IMR-90 (cell line): ENCODE data around the gene PRKCB. TPM values are rescaled to one million over a fixed set of nuclear protein-coding genes. Genes with fewer than 3 reads are reported as not detected.

Experiments
- ATAC-seq: fragments of 200-7000 bp; cut with Tn5 transposase; 2 replicates; pipeline ENCODE4 v1.9.1; 2020; ENCODE audit warnings: low read depth, mild to moderate bottlenecking, moderate library complexity
- BruUV-seq: library from RNA; stranded (reverse); fragments of 400-500 nt; replicated peaks from 2 replicates; lab custom pipeline; 2021; lab: Mats Ljungman, UMichigan
- CTCF ChIA-PET: fragments of 300-600 bp; formaldehyde crosslinking; extraction: SDS; loops from one replicate; lab custom pipeline; 2021; ENCODE audit warnings: antibody characterized with exemption; lab: Yijun Ruan, JAX
- POLR2A ChIA-PET: fragments of 300-600 bp; sonication (Branson Sonifier 250); formaldehyde crosslinking; loops from one replicate; lab custom pipeline; 2022; ENCODE audit warnings: antibody characterized with exemption; ENCODE audit not compliant: unreplicated experiment; lab: Charles Lee
- DNase-seq: peaks from one replicate; pipeline ENCODE4 v3.0.0; 2013
- H2AFZ ChIP-seq: replicated peaks from 2 replicates; pipeline ENCODE3; 2013; ENCODE audit warnings: low read length, mild to moderate bottlenecking; ENCODE audit not compliant: poor library complexity
- H2AK5ac ChIP-seq: 2 replicates; pipeline ENCODE4 v1.6.1; 2013; ENCODE audit warnings: low read depth, low read length, inconsistent platforms
- H2AK9ac ChIP-seq: replicated peaks from 2 replicates; pipeline ENCODE3; 2013; ENCODE audit warnings: mild to moderate bottlenecking, low read depth, low read length, moderate library complexity; ENCODE audit not compliant: poor library complexity
- H2BK120ac ChIP-seq: 2 replicates; pipeline ENCODE4 v1.6.1; 2013; ENCODE audit warnings: low read depth, low read length, inconsistent platforms
- H2BK15ac ChIP-seq: 3 replicates; pipeline ENCODE4 v1.6.1; 2013; ENCODE audit warnings: low read depth, low read length, inconsistent platforms
- H2BK20ac ChIP-seq: 2 replicates; pipeline ENCODE4 v1.6.1; 2013; ENCODE audit warnings: low read depth, mild to moderate bottlenecking, inconsistent platforms, low read length, moderate library complexity
- H2BK5ac ChIP-seq: 2 replicates; pipeline ENCODE4 v1.6.1; 2013; ENCODE audit warnings: mild to moderate bottlenecking, low read depth, low read length, inconsistent platforms; ENCODE audit not compliant: poor library complexity, severe bottlenecking
- H3K14ac ChIP-seq: replicated peaks from 2 replicates; pipeline ENCODE4 v1.6.1; 2013; ENCODE audit warnings: low read depth, low read length, inconsistent platforms
- H3K18ac ChIP-seq: 2 replicates; pipeline ENCODE4 v1.6.1; 2013; ENCODE audit warnings: low read depth, low read length, control low read depth
- H3K23ac ChIP-seq: 2 replicates; pipeline ENCODE4 v1.6.1; 2013; ENCODE audit warnings: low read depth, low read length, inconsistent platforms
- H3K27ac ChIP-seq: 2 replicates; pipeline ENCODE4 v1.5.1; 2013; ENCODE audit warnings: mild to moderate bottlenecking, control low read depth, low read length; ENCODE audit not compliant: insufficient read depth
- H3K27me3 ChIP-seq: 2 replicates; pipeline ENCODE4 v1.6.1; 2013; ENCODE audit warnings: low read length; ENCODE audit not compliant: control insufficient read depth, insufficient read depth
- H3K36me3 ChIP-seq: 2 replicates; pipeline ENCODE4 v1.6.1; 2013; ENCODE audit warnings: low read length, mixed read lengths; ENCODE audit not compliant: control insufficient read depth, insufficient read depth
- H3K4ac ChIP-seq: 2 replicates; pipeline ENCODE4 v1.6.1; 2013; ENCODE audit warnings: low read depth, low read length, inconsistent platforms
- H3K4me1 ChIP-seq: 2 replicates; pipeline ENCODE4 v1.6.1; 2013; ENCODE audit warnings: low read length, mixed read lengths; ENCODE audit not compliant: control insufficient read depth, insufficient read depth
- H3K4me2 ChIP-seq: 2 replicates; pipeline ENCODE4 v1.6.1; 2013; ENCODE audit warnings: low read depth, mild to moderate bottlenecking, control low read depth, low read length, moderate library complexity
- H3K4me3 ChIP-seq: 2 replicates; pipeline ENCODE4 v1.5.1; 2013; ENCODE audit warnings: low read depth, mild to moderate bottlenecking, control low read depth, low read length, moderate library complexity; ENCODE audit not compliant: insufficient read depth
- H3K56ac ChIP-seq: 2 replicates; pipeline ENCODE4 v1.6.1; 2013; ENCODE audit warnings: low read length, inconsistent platforms; ENCODE audit not compliant: insufficient read depth; ENCODE audit errors: extremely low read depth
- H3K79me1 ChIP-seq, 2 experiments: 2 replicates each; pipeline ENCODE4 v1.6.1; 2013; ENCODE audit warnings: low read length in 2 of 2, inconsistent platforms in 1 of 2, low read depth in 1 of 2
- H3K9ac ChIP-seq: 2 replicates; pipeline ENCODE4 v1.6.1; 2013; ENCODE audit warnings: low read depth, low read length, control low read depth
- H3K9me1 ChIP-seq: 2 replicates; pipeline ENCODE4 v1.6.1; 2013; ENCODE audit warnings: low read length, inconsistent platforms; ENCODE audit not compliant: insufficient read depth
- H3K9me3 ChIP-seq: 2 replicates; pipeline ENCODE4 v1.6.1; 2013; ENCODE audit warnings: low read length; ENCODE audit not compliant: control insufficient read depth, insufficient read depth
- H4K20me1 ChIP-seq: 2 replicates; pipeline ENCODE4 v1.6.1; 2013; ENCODE audit warnings: low read length, inconsistent platforms; ENCODE audit not compliant: insufficient read depth
- H4K5ac ChIP-seq: 2 replicates; pipeline ENCODE4 v1.6.1; 2013; ENCODE audit warnings: mild to moderate bottlenecking, low read depth, low read length, control low read depth
- H4K8ac ChIP-seq, 2 experiments: 2 replicates each; pipeline ENCODE4 v1.6.1; 2013; ENCODE audit warnings: low read depth in 2 of 2, low read length in 2 of 2, control low read depth in 1 of 2, inconsistent platforms in 1 of 2
- H4K91ac ChIP-seq: 2 replicates; pipeline ENCODE4 v1.6.1; 2013; ENCODE audit warnings: low read depth, low read length, inconsistent platforms; ENCODE audit not compliant: insufficient read depth
- CHD1 ChIP-seq: IDR thresholded peaks from 2 replicates; pipeline ENCODE4 v1.6.1; 2012; ENCODE audit warnings: low read depth, low read length, improper control_type of control experiment
- FOS ChIP-seq: fragments of 150-350 bp; IDR thresholded peaks from 2 replicates; pipeline ENCODE4 v1.6.1; 2016; ENCODE audit warnings: low read depth, low read length
- MAZ ChIP-seq: IDR thresholded peaks from 2 replicates; pipeline ENCODE4 v1.6.1; 2012; ENCODE audit warnings: low read depth, mild to moderate bottlenecking, low read length, improper control_type of control experiment, moderate library complexity, borderline replicate concordance
- MXI1 ChIP-seq: IDR thresholded peaks from 2 replicates; pipeline ENCODE4 v1.6.1; 2012; ENCODE audit warnings: low read depth, mild to moderate bottlenecking, low read length, moderate library complexity, borderline replicate concordance
- POLR2A ChIP-seq: IDR thresholded peaks from 2 replicates; pipeline ENCODE4 v1.6.1; 2012; ENCODE audit warnings: mild to moderate bottlenecking, low read depth, low read length
- RAD21 ChIP-seq: IDR thresholded peaks from 2 replicates; pipeline ENCODE4 v1.6.1; 2012; ENCODE audit warnings: low read length, improper control_type of control experiment
- RCOR1 ChIP-seq: IDR thresholded peaks from 2 replicates; pipeline ENCODE4 v1.6.1; 2012; ENCODE audit warnings: mild to moderate bottlenecking, low read length, improper control_type of control experiment; ENCODE audit not compliant: insufficient replicate concordance
- SMC3 ChIP-seq: fragments of 150-350 bp; IDR thresholded peaks from 2 replicates; pipeline ENCODE4 v1.6.1; 2016; ENCODE audit warnings: low read depth, mild to moderate bottlenecking, antibody characterized with exemption, low read length, moderate library complexity
- WGBS, 2 experiments: methylation state at CpG; one replicate each; pipeline versions ENCODE4 v1.1.5 to v1.1.7; 2013; ENCODE audit warnings: missing lambda C conversion rate in 2 of 2; ENCODE audit not compliant: insufficient read length in 1 of 2; ENCODE audit errors: extremely low coverage in 2 of 2; 5-methylcytosine and 5-hydroxymethylcytosine counted together
- dilution Hi-C: fragments of 300-500 bp; cut with HindIII; formaldehyde crosslinking; loops from one replicate; pipeline ENCODE4 v1.14.3; 2018; ENCODE audit warnings: low sequenced_read_pairs; ENCODE audit not compliant: unreplicated experiment
- in situ Hi-C: fragments of 300-500 bp; cut with MboI; formaldehyde crosslinking; loops from 3 replicates; pipeline ENCODE4 v1.14.3; 2019; ENCODE audit warnings: low sequenced_read_pairs, inconsistent platforms, mixed read lengths
- intact Hi-C: fragments of 100-400 bp; cut with micrococcal nuclease; formaldehyde crosslinking; loops from 2 replicates; pipeline ENCODE4 v1.10.0; 2022
- polyA plus RNA-seq, 3 experiments: library from polyadenylated mRNA; depleted of rRNA; stranded (reverse); fragments of >200 nt; gene quantifications; 2 replicates each; pipeline ENCODE4 v1.2.3, GENCODE V29; 2012; ENCODE audit warnings: low replicate concordance in 1 of 3
- total RNA-seq: library from RNA; depleted of rRNA; stranded (reverse); fragments of >200 nt; gene quantifications from 2 replicates; pipeline ENCODE4 v1.2.3, GENCODE V29; 2012

PRKCB gene
- total and polyA plus RNA-seq, 2 of the 4 experiments (the other 2 are of a cell fraction) = under 0.01 TPM; not detected in 1

- no peak overlapping the region for H3K4ac ChIP-seq
- WGBS, 2 experiments = no CpG with 5 or more reads among the region's 5 CpGs
- ATAC-seq = no peak
- no TSS peak for BruUV-seq
- H2BK5ac ChIP-seq = no peak overlapping the region
- H3K9ac ChIP-seq = no peak overlapping the region
- no peaks in the 10 kb centered on the region for H3K9me3 ChIP-seq
- intact Hi-C loops = no loop called here
- no peaks in the 10 kb centered on the region for H3K79me1 ChIP-seq
- no peak overlapping the region for H3K23ac ChIP-seq
- H4K5ac ChIP-seq = no peak overlapping the region
- no peak overlapping the region for H3K56ac ChIP-seq
- no peaks in the 10 kb centered on the region for H3K36me3 ChIP-seq
- H3K18ac ChIP-seq = no peak overlapping the region
- no peak overlapping the region for H2AK9ac ChIP-seq
- POLR2A ChIA-PET = no interaction called here
- H2BK20ac ChIP-seq = no peak overlapping the region
- TF ChIP-seq POLR2A (no peak), MXI1 (no peak), CHD1 (no peak), FOS (no peak), RCOR1 (no peak), SMC3 (no peak), MAZ (no peak), RAD21 (no peak)
- no peak overlapping the region for H2BK15ac ChIP-seq
- no peaks in the 10 kb centered on the region for H4K20me1 ChIP-seq
- no peak overlapping the region for H2AK5ac ChIP-seq
- CTCF ChIA-PET = no interaction called here
- no peaks in the 10 kb centered on the region for H3K27me3 ChIP-seq
- H4K8ac ChIP-seq = no peak overlapping the region
- no peak overlapping the region for H2AFZ ChIP-seq
- no peaks in the 10 kb centered on the region for H3K4me1 ChIP-seq
- no peak overlapping the region for H3K27ac ChIP-seq
- DNase-seq = no peak
- no peak overlapping the region for H4K91ac ChIP-seq
- no peak overlapping the region for H3K14ac ChIP-seq
- no peak overlapping the region for H3K4me3 ChIP-seq
- in situ Hi-C loops = no loop called here
- no peak overlapping the region for H3K4me2 ChIP-seq
- dilution Hi-C loops = no loop called here
- no peak overlapping the region for H2BK120ac ChIP-seq
- no peaks in the 10 kb centered on the region for H3K9me1 ChIP-seq
Observed at GRCh38 chr16:24208710-24209109, 372.9 kb downstream of the PRKCB start.
